Measurements from ENCODE around the gene ADRA1B.

DNA sequence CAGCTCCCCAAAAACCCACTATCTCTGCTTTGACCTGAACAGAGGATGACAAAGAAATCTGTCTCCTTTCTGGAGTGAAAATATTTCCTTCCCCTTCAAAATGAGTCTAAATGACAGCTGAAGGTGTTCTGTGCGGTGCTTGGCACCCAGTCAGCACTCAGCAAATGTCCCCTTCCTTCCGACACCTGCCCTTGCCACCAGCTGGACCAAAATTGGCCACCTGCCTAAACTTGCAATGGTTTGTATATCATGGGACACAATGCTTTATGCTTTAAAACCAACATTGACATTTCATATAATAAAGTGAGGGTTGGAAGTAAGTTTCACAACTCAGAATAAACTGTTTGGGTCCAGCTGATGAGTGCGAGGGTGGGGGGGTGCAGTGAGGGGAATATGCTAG lies 85.2 kb downstream of the ADRA1B start:
- TF ChIP-seq SIRT6 (IDR thresholded peaks at IDR 0.05; ENCODE audit: low read length) (no peak), CREB1 (IDR thresholded peaks at IDR 0.05) (no peak), BRCA1 (IDR thresholded peaks at IDR 0.05; ENCODE audit: low read depth, low read length) (no peak), SP4 (IDR thresholded peaks at IDR 0.05; ENCODE audit: low read length) (no peak), SIN3A (conservative IDR thresholded peaks at IDR 0.05 in 1 of 2, IDR thresholded peaks at IDR 0.05 in 1 of 2; ENCODE audit: low read depth in 1 of 2, low read length in 2 of 2) (no peak), JUN (IDR thresholded peaks at IDR 0.05; ENCODE audit: low read depth, low read length) (no peak), PHF8 (conservative IDR thresholded peaks at IDR 0.05; ENCODE audit: low read depth, low read length) (no peak)
- TF ChIP-seq, protein P1, sequence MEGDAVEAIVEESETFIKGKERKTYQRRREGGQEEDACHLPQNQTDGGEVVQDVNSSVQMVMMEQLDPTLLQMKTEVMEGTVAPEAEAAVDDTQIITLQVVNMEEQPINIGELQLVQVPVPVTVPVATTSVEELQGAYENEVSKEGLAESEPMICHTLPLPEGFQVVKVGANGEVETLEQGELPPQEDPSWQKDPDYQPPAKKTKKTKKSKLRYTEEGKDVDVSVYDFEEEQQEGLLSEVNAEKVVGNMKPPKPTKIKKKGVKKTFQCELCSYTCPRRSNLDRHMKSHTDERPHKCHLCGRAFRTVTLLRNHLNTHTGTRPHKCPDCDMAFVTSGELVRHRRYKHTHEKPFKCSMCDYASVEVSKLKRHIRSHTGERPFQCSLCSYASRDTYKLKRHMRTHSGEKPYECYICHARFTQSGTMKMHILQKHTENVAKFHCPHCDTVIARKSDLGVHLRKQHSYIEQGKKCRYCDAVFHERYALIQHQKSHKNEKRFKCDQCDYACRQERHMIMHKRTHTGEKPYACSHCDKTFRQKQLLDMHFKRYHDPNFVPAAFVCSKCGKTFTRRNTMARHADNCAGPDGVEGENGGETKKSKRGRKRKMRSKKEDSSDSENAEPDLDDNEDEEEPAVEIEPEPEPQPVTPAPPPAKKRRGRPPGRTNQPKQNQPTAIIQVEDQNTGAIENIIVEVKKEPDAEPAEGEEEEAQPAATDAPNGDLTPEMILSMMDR (IDR thresholded peaks at IDR 0.05; ENCODE audit: control extremely low read depth in 1 of 3, insufficient read depth in 1 of 3, low read depth in 1 of 3, low read length in 3 of 3), result no peak
- TF ChIP-seq, protein P2, sequence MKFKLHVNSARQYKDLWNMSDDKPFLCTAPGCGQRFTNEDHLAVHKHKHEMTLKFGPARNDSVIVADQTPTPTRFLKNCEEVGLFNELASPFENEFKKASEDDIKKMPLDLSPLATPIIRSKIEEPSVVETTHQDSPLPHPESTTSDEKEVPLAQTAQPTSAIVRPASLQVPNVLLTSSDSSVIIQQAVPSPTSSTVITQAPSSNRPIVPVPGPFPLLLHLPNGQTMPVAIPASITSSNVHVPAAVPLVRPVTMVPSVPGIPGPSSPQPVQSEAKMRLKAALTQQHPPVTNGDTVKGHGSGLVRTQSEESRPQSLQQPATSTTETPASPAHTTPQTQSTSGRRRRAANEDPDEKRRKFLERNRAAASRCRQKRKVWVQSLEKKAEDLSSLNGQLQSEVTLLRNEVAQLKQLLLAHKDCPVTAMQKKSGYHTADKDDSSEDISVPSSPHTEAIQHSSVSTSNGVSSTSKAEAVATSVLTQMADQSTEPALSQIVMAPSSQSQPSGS (IDR thresholded peaks at IDR 0.05; ENCODE audit: low read length), result no peak
- TF ChIP-seq, protein P3, sequence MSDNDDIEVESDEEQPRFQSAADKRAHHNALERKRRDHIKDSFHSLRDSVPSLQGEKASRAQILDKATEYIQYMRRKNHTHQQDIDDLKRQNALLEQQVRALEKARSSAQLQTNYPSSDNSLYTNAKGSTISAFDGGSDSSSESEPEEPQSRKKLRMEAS (IDR thresholded peaks at IDR 0.05), result no peak
- TF ChIP-seq, protein P4, sequence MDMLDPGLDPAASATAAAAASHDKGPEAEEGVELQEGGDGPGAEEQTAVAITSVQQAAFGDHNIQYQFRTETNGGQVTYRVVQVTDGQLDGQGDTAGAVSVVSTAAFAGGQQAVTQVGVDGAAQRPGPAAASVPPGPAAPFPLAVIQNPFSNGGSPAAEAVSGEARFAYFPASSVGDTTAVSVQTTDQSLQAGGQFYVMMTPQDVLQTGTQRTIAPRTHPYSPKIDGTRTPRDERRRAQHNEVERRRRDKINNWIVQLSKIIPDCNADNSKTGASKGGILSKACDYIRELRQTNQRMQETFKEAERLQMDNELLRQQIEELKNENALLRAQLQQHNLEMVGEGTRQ (IDR thresholded peaks at IDR 0.05; ENCODE audit: low read length), result no peak
- TF ChIP-seq, protein P5, sequence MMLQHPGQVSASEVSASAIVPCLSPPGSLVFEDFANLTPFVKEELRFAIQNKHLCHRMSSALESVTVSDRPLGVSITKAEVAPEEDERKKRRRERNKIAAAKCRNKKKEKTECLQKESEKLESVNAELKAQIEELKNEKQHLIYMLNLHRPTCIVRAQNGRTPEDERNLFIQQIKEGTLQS (IDR thresholded peaks at IDR 0.05; ENCODE audit: insufficient read depth, low read depth, low read length), result no peak
